Heart right ventricle (tissue), 16 donors: ENCODE measurements around the gene SDSL. TPM values are rescaled to one million over a fixed set of nuclear protein-coding genes. Genes with fewer than 3 reads are reported as not detected.

Experiments
- ATAC-seq, 8 donors: fragments of 200-7000 bp; cut with Tn5 transposase; one replicate each; pipeline ENCODE4 v1.9.1; 2020; ENCODE audit warnings: mild to moderate bottlenecking in 8 of 8, moderate library complexity in 8 of 8, moderate number of reproducible peaks in 1 of 8
- DNase-seq, 2 donors: peaks; one replicate each; pipeline ENCODE4 v3.0.0-alpha.2; 2020
- H3K27ac ChIP-seq, 10 donors: fragments of 200-600 bp; sonication (generic) in 2 of 10; one replicate each; pipeline versions ENCODE4 v1.5.0 to v1.8.0; 2020 to 2022; ENCODE audit warnings: mild to moderate bottlenecking in 3 of 10
- H3K27me3 ChIP-seq, 7 donors: fragments of 200-600 bp; one replicate each; pipeline ENCODE4 v1.8.0; 2021 to 2022; ENCODE audit warnings: mild to moderate bottlenecking in 2 of 7
- H3K36me3 ChIP-seq, 9 donors: fragments of 200-600 bp; sonication (generic) in 1 of 9; one replicate each; pipeline versions ENCODE4 v1.5.0 to v1.8.0; 2020 to 2022; ENCODE audit warnings: mild to moderate bottlenecking in 2 of 9
- H3K4me1 ChIP-seq, 9 donors: fragments of 200-600 bp; sonication (generic) in 1 of 9; one replicate each; pipeline versions ENCODE4 v1.5.0 to v1.8.0; 2020 to 2022; ENCODE audit warnings: mild to moderate bottlenecking in 4 of 9
- H3K4me3 ChIP-seq, 10 donors: fragments of 200-600 bp; sonication (generic) in 2 of 10; one replicate each; pipeline versions ENCODE4 v1.5.0 to v1.8.0; 2020 to 2022; ENCODE audit warnings: mild to moderate bottlenecking in 7 of 10, moderate library complexity in 2 of 10
- H3K9me3 ChIP-seq, 11 donors: fragments of 200-600 bp in 10 of 11; sonication (generic) in 2 of 11; one replicate each; pipeline versions ENCODE4 v1.5.0 to v1.8.0; 2013 to 2022; ENCODE audit warnings: mild to moderate bottlenecking in 2 of 11, control low read depth in 1 of 11, moderate library complexity in 1 of 11
- WGBS, 2 donors: extraction: QIAGEN DNeasy Blood & Tissue Kit; methylation state at CpG; one replicate each; pipeline ENCODE4 v1.1.7; 2013; ENCODE audit warnings: inconsistent platforms in 1 of 2; 5-methylcytosine and 5-hydroxymethylcytosine counted together
- intact Hi-C, 10 donors: fragments of 100-400 bp; cut with DNase I; formaldehyde crosslinking; loops; one replicate each; pipeline versions ENCODE4 v1.11.1 to v1.14.2; 2022
- polyA plus RNA-seq, 2 donors: library from polyadenylated mRNA; stranded (reverse); fragments of 200-250 nt; gene quantifications; one replicate each; pipeline ENCODE4 v1.2.3, GENCODE V29; 2013
- total RNA-seq, 10 donors: library from RNA; stranded (reverse); fragmentation: NEBNext Ultra II Directional in 3 of 10; extraction: Animal tissue kit (Norgen Biotek cat#: 25700) in 3 of 10; gene quantifications; one replicate each; pipeline versions ENCODE4 v1.2.1 to v1.2.4, GENCODE V29; 2021 to 2023
- TF ChIP-seq, protein P1 (sequence below), 9 donors: fragments of 200-600 bp; sonication (generic) in 2 of 9; IDR thresholded peaks; one replicate each; pipeline versions ENCODE4 v1.5.0 to v1.8.0; 2021 to 2022; ENCODE audit warnings: antibody characterized with exemption in 9 of 9, mild to moderate bottlenecking in 5 of 9, moderate library complexity in 1 of 9
- donor health status: Arrhythmogenic right ventricular cardiomyopathy.
- donor health status: ischemic (EF 13 %, LVEDD 7.1; RV severe dilation, severe dysfunction).
- donor health status: healthy with polysubstance abuse.
- donor health status: DM: no; HTN: yes; CAD: no.
- donor health status: DM: no; HTN: no; CAD: no.
- donor health status: ischemic (EF 25% LVEDD 6.9; RV normal size, moderate dysfunction).
- donor health status: ischemic (EF 25% LVEDD 5.7; RV mildly dilated, moderate dysfunction).
- donor health status: healthy.
- donor health status: DM: yes; HTN: yes; CAD: no.
- donor health status: Ischemic cardiomyopathy.
- donor health status: ischemic (EF 35%, LVEDD 5.7; RV mildly dilated, moderate dysfunction).
- donor health status: nonischemic (EF 11% LVEDD 7.7; RV severe dilation, severe dysfunction).
- donor health status: DM: yes; HTN: yes; CAD: no.
- donor health status: PGD.
- donor health status: ischemic (EF 29% LVEDD 5.4; RV normal size, mild dysfunction).
- donor health status: nonischemic (EF 23%, LVEDD 6.1; RV moderate dilation, normal function).

SDSL gene
- total and polyA plus RNA-seq, 12 donors = 2.0 to 23.4 (median 13.8) TPM

DNA sequence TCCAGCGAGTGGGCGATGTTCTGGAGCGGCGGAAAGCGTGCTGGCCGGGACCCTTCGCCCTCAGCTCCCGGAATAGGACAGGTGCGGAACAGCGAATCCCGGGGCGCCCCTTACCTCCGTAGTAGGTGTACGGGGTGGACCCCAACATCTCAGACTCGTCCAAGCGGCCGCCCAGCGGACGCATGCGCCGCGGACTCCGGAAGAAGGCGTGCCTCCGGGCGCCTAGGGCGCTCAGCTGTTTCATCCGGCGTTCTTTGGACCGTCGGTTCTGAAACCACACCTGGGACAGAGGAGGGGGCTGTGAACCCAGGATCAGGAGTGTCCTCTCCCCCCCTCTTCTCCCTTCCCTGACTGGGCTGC, 44.9 kb downstream of the SDSL start:
- ATAC-seq = no peak
- peaks cover 17 to 67% (median 46%) of the 10 kb centered on the region in 9 donors for H3K4me1 ChIP-seq
- TF ChIP-seq, protein P1, sequence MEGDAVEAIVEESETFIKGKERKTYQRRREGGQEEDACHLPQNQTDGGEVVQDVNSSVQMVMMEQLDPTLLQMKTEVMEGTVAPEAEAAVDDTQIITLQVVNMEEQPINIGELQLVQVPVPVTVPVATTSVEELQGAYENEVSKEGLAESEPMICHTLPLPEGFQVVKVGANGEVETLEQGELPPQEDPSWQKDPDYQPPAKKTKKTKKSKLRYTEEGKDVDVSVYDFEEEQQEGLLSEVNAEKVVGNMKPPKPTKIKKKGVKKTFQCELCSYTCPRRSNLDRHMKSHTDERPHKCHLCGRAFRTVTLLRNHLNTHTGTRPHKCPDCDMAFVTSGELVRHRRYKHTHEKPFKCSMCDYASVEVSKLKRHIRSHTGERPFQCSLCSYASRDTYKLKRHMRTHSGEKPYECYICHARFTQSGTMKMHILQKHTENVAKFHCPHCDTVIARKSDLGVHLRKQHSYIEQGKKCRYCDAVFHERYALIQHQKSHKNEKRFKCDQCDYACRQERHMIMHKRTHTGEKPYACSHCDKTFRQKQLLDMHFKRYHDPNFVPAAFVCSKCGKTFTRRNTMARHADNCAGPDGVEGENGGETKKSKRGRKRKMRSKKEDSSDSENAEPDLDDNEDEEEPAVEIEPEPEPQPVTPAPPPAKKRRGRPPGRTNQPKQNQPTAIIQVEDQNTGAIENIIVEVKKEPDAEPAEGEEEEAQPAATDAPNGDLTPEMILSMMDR (IDR thresholded peaks at IDR 0.05) = no peak
- H3K27ac ChIP-seq = no peak overlapping the region
- peaks cover 75 to 100% (median 100%) of the 10 kb centered on the region in 7 donors for H3K27me3 ChIP-seq
- H3K4me3 ChIP-seq = peak overlapping the region in 9 of 10 donors; percentile 12 to 50 (median 45)
- no peak for DNase-seq
- WGBS, 2 donors = 2 to 3% methylated on average over 31 of the region's 31 CpGs
- intact Hi-C loops = no loop called here
- no peaks in the 10 kb centered on the region for H3K36me3 ChIP-seq
- no peaks in the 10 kb centered on the region for H3K9me3 ChIP-seq

DNA sequence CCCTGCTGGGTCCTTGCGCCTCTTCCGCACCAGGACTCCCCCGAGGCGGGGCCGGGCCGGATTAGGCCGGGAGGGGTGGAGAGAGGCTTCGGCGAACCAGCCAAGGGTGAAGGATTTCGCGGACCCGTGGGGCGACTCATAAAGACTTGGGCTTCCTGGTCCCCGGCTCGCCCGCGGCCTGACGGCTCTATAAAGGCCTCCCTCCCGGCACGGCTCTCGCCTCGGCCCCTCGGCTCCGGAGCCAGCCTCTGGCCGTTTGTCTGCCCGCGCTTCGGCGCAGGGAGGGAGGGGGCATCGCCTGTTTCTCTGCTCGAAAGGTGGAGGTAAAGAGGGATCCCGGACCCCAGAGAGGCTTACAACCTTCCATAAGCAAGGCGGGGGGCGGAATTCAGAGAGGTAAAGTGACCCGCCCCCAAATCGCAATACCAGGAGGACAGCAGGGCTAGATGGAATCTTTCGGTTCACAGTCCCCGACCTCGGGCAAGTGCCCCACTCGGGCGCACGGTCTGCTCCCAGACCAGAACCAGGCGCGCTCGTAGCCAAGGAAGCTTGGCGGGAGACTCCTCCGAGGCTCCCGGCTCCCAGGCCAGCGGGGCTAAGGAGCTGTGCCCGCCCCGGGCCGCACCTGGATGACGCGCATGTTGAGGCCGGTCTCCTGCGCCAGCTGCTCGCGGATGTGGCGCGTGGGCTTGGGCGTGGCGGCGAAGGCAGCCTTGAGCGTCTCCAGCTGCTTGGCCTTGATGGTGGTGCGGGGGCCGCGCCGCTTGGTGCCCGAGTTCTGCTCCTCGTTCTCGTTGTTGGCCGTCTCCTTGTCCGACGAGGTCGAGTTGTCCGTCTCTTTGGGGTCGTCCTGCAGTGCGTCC, 45.6 kb downstream of the SDSL start:
- Histone ChIP-seq H3K36me3 (no peaks in the 10 kb centered on the region), H3K27ac (no peak overlapping the region), H3K9me3 (no peaks in the 10 kb centered on the region), H3K4me1 (peaks cover 17 to 61% (median 43%) of the 10 kb centered on the region in 9 donors), H3K27me3 (peaks cover 75 to 100% (median 100%) of the 10 kb centered on the region in 7 donors), H3K4me3 (peak overlapping the region; percentile 4 to 50 (median 43))
- TF ChIP-seq, protein P1 (IDR thresholded peaks at IDR 0.05) = no peak
- no peak for ATAC-seq
- intact Hi-C loops = no loop called here
- 1% methylated on average over 76 to 78 of the region's 78 CpGs for WGBS, 2 donors
- no peak for DNase-seq

DNA sequence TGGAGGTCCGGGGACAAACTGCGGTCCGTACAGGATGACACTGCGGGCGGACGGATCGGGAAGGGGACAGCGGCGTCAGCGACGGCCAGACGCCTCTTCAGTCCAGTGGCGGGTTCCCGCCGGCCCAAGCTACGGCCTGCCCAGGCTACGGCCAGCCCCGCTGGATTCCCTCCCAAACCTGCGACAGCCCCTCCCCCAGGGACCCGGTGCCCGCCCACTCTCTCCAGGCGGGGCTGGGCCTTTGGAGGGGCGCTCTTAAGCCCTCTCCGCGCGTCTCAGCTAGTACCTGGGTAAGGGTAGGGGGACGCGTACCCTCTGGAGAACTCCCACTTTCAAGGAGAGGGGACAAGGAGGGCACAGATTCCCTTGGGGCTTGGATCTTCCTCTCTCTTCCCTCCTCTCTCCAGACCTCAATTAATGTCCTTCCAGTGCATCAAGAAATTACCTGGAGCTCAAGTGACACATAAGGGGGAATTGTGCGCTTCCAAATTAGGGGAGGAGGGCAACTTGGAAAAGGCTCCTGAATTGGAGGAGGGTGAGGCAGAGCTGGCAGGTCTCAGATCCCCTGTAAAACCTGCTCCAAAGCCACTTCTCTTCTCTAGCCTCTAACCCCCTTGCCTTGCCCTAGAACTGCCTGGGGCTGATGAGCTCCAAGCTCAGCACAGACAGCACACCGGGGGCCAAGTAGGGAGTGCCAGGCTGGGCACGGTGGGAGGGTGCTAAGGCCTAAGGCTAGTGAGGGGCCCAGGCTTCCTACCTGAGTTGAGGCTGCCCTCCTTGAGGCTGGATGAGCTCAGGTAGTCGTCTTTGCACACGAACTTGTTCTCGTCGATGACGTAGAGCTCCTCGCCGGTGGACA, 46.4 kb downstream of the SDSL start:
- Histone ChIP-seq H3K27ac (no peak overlapping the region), H3K4me3 (no peak overlapping the region), H3K9me3 (no peaks in the 10 kb centered on the region), H3K4me1 (peaks cover 12 to 52% (median 34%) of the 10 kb centered on the region in 9 donors), H3K36me3 (no peaks in the 10 kb centered on the region), H3K27me3 (peaks cover 67 to 100% (median 100%) of the 10 kb centered on the region in 7 donors)
- no peak for ATAC-seq
- TF ChIP-seq, protein P1 (IDR thresholded peaks at IDR 0.05) = no peak
- intact Hi-C loops = no loop called here
- DNase-seq = no peak
- 1 to 2% methylated on average over 38 of the region's 38 CpGs for WGBS, 2 donors

DNA sequence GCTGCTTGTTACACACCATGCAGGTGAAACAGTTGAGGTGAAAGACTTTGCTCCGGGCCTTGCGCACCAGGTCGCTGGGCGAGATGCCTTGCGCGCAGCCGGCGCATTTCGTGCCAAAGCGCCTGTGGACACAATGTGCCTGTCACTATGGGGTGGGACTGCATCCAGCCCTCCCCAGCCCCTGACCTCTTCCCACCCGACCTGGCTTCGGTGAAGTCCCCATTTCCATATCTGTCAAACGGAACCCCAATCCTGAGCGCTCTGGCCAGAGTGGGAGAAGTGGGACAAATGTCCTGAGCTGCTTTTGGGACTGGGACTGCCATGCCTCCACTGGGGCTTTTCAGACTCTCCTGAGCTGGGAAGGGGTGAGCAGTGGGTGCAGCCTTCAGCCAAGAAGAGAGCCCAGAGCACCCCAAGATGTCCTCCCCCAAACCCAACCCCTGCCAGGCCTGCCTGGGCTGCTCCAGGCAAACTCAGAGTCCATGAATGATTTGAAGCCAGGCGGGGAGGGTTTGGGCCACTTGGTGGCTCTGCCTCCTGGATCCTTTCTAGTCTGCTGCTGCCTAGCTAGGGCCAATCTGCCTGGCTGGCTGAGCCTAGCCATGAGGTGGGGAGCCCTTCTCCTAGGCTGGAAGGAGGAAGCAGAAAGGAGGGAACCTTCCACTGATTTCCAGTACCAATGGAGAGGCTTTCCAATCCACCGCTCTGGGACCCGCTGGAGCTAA, 47.2 kb downstream of the SDSL start:
- WGBS, 2 donors = 3 to 6% methylated on average over 17 of the region's 17 CpGs
- no peak for DNase-seq
- no peak overlapping the region for H3K27ac ChIP-seq
- no peaks in the 10 kb centered on the region for H3K9me3 ChIP-seq
- intact Hi-C loops = no loop called here
- TF ChIP-seq, protein P1 (IDR thresholded peaks at IDR 0.05) = no peak
- H3K27me3 ChIP-seq = peaks cover 60 to 100% (median 100%) of the 10 kb centered on the region in 7 donors
- H3K4me1 ChIP-seq = peaks cover 10 to 44% (median 26%) of the 10 kb centered on the region in 9 donors
- no peaks in the 10 kb centered on the region for H3K36me3 ChIP-seq
- no peak overlapping the region for H3K4me3 ChIP-seq
- ATAC-seq = no peak
